ENCODE results near the gene NEDD8.
"Not testable (repeated sequence)": the region's sequence is repeated elsewhere in the genome, so short reads cannot be mapped to it uniquely, and the experiment has no call there.

NEDD8 gene

GRCh38 chr14:24204163-24205146, 27.7 kb downstream of the NEDD8 start:
- Histone ChIP-seq H3K27me3 (replicated peaks) (no peaks in the 10 kb centered on the region), H3K36me3 (replicated peaks) (peaks cover 17% of the 10 kb centered on the region), H3K4me3 (ENCODE audit: low read depth, low read length) (no peak overlapping the region), H3K27ac (no peak overlapping the region)
- DNase-seq, result no peak
- in situ Hi-C loops (cut with HindIII; ENCODE audit: low pct_ligation_motif_present, low sequenced_read_pairs), result no loop called here
- TF ChIP-seq CTCF (IDR thresholded peaks at IDR 0.05; ENCODE audit: low read depth, low read length, missing control alignments), result no peak

GRCh38 chr14:24203249-24203886, 28.8 kb downstream of the NEDD8 start:
- H3K4me3 ChIP-seq (ENCODE audit: low read depth, low read length); H3K27me3 ChIP-seq (replicated peaks); H3K27ac ChIP-seq; DNase-seq; in situ Hi-C loops (cut with HindIII; ENCODE audit: low pct_ligation_motif_present, low sequenced_read_pairs): not testable (repeated sequence)
- H3K36me3 ChIP-seq (replicated peaks), result peaks cover 13% of the 10 kb centered on the region

- H3K27me3 ChIP-seq (replicated peaks); in situ Hi-C loops (cut with HindIII; ENCODE audit: low pct_ligation_motif_present, low sequenced_read_pairs); DNase-seq; H3K4me3 ChIP-seq (ENCODE audit: low read depth, low read length); H3K27ac ChIP-seq: not testable (repeated sequence)
- H3K36me3 ChIP-seq (replicated peaks), result peaks cover 10% of the 10 kb centered on the region
Measured at GRCh38 chr14:24202538-24202937, 29.6 kb downstream of the NEDD8 start.

- DNase-seq, result no peak
- no peak overlapping the region for H3K4me3 ChIP-seq (ENCODE audit: low read depth, low read length)
- H3K27me3 ChIP-seq (replicated peaks), result no peaks in the 10 kb centered on the region
- no peak for TF ChIP-seq CTCF (IDR thresholded peaks at IDR 0.05; ENCODE audit: low read depth, low read length, missing control alignments)
- H3K27ac ChIP-seq, result no peak overlapping the region
- peaks cover 5% of the 10 kb centered on the region for H3K36me3 ChIP-seq (replicated peaks)
- in situ Hi-C loops (cut with HindIII; ENCODE audit: low pct_ligation_motif_present, low sequenced_read_pairs), result no loop called here
Measured at GRCh38 chr14:24198814-24199524, 33.2 kb downstream of the NEDD8 start.

- Histone ChIP-seq H3K4me3 (ENCODE audit: low read depth, low read length) (no peak overlapping the region), H3K27me3 (replicated peaks) (no peaks in the 10 kb centered on the region), H3K27ac (no peak overlapping the region), H3K36me3 (replicated peaks) (peaks cover 15% of the 10 kb centered on the region)
- TF ChIP-seq CTCF (IDR thresholded peaks at IDR 0.05; ENCODE audit: low read depth, low read length, missing control alignments), result no peak
- in situ Hi-C loops (cut with HindIII; ENCODE audit: low pct_ligation_motif_present, low sequenced_read_pairs), result no loop called here
- no peak for DNase-seq
Measured at GRCh38 chr14:24197056-24197450, 35.1 kb downstream of the NEDD8 start.

- H3K27ac ChIP-seq, result peak overlapping the region; percentile 100
- no peaks in the 10 kb centered on the region for H3K27me3 ChIP-seq (replicated peaks)
- in situ Hi-C loops (cut with HindIII; ENCODE audit: low pct_ligation_motif_present, low sequenced_read_pairs), result no loop called here
- peak overlapping the region; percentile 80 for H3K4me3 ChIP-seq (ENCODE audit: low read depth, low read length)
- H3K36me3 ChIP-seq (replicated peaks), result peaks cover 18% of the 10 kb centered on the region
- no peak for TF ChIP-seq CTCF (IDR thresholded peaks at IDR 0.05; ENCODE audit: low read depth, low read length, missing control alignments)
- DNase-seq, result no peak
Measured at GRCh38 chr14:24196071-24197055, 35.8 kb downstream of the NEDD8 start.

All from brain microvascular endothelial cell (primary cell).